ENCODE measurements around the gene C8B.

GRCh38 chr1:56965191-56965590 is 624 bp downstream of the C8B start:
- no peak for TF ChIP-seq ZNF256 (CRISPR knock-in tag; conservative IDR thresholded peaks at IDR 0.05)
- TF ChIP-seq NR2C2 (CRISPR knock-in tag; IDR thresholded peaks at IDR 0.05; ENCODE audit: borderline replicate concordance), result no peak
- no peak for TF ChIP-seq ZC3H4 (CRISPR knock-in tag; IDR thresholded peaks at IDR 0.05; ENCODE audit: borderline replicate concordance)
- TF ChIP-seq, protein P1, sequence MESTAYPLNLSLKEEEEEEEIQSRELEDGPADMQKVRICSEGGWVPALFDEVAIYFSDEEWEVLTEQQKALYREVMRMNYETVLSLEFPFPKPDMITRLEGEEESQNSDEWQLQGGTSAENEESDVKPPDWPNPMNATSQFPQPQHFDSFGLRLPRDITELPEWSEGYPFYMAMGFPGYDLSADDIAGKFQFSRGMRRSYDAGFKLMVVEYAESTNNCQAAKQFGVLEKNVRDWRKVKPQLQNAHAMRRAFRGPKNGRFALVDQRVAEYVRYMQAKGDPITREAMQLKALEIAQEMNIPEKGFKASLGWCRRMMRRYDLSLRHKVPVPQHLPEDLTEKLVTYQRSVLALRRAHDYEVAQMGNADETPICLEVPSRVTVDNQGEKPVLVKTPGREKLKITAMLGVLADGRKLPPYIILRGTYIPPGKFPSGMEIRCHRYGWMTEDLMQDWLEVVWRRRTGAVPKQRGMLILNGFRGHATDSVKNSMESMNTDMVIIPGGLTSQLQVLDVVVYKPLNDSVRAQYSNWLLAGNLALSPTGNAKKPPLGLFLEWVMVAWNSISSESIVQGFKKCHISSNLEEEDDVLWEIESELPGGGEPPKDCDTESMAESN (CRISPR knock-in tag; conservative IDR thresholded peaks at IDR 0.05), result no peak
- TF ChIP-seq ZNF253 (CRISPR knock-in tag; IDR thresholded peaks at IDR 0.05; ENCODE audit: borderline replicate concordance), result no peak
- no peak for TF ChIP-seq PTBP1 (IDR thresholded peaks at IDR 0.05; ENCODE audit: low read depth, low read length, poor library complexity, severe bottlenecking)
- TF ChIP-seq, protein P2, sequence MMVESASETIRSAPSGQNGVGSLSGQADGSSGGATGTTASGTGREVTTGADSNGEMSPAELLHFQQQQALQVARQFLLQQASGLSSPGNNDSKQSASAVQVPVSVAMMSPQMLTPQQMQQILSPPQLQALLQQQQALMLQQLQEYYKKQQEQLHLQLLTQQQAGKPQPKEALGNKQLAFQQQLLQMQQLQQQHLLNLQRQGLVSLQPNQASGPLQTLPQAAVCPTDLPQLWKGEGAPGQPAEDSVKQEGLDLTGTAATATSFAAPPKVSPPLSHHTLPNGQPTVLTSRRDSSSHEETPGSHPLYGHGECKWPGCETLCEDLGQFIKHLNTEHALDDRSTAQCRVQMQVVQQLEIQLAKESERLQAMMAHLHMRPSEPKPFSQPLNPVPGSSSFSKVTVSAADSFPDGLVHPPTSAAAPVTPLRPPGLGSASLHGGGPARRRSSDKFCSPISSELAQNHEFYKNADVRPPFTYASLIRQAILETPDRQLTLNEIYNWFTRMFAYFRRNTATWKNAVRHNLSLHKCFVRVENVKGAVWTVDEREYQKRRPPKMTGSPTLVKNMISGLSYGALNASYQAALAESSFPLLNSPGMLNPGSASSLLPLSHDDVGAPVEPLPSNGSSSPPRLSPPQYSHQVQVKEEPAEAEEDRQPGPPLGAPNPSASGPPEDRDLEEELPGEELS (CRISPR knock-in tag; IDR thresholded peaks at IDR 0.05), result no peak
- no peak for TF ChIP-seq SMAD9 (CRISPR knock-in tag; IDR thresholded peaks at IDR 0.05)

All from HepG2 (cell line).